Suprapubic skin (tissue), 4 donors: ENCODE data around the gene MTX1. TPM values are rescaled to one million over a fixed set of nuclear protein-coding genes. Genes with fewer than 3 reads are reported as not detected.

ENCODE experiments used
- DNase-seq, 2 donors: peaks; one replicate each; pipeline ENCODE4 v3.0.0-alpha.2; 2019; ENCODE audit warnings: low spot score in 2 of 2
- H3K27ac ChIP-seq: fragments of 200-600 bp; sonication (generic); one replicate; pipeline ENCODE4 v1.5.1; 2019
- H3K27me3 ChIP-seq: fragments of 200-600 bp; sonication (generic); one replicate; pipeline ENCODE4 v1.5.1; 2019
- H3K36me3 ChIP-seq: fragments of 200-600 bp; sonication (generic); one replicate; pipeline ENCODE4 v1.5.1; 2019
- H3K4me1 ChIP-seq: fragments of 200-600 bp; sonication (generic); one replicate; pipeline ENCODE4 v1.5.1; 2019
- H3K4me3 ChIP-seq: fragments of 200-600 bp; sonication (generic); one replicate; pipeline ENCODE4 v1.5.1; 2019; ENCODE audit warnings: mild to moderate bottlenecking
- H3K9me3 ChIP-seq: fragments of 200-600 bp; sonication (generic); one replicate; pipeline ENCODE4 v1.5.1; 2019
- EP300 ChIP-seq: sonication (generic); formaldehyde crosslinking; IDR thresholded peaks from one replicate; pipeline ENCODE4 v1.6.1; 2017; ENCODE audit warnings: antibody characterized with exemption
- POLR2A ChIP-seq, 2 donors: fragments of 450-650 bp; IDR thresholded peaks; one replicate each; pipeline ENCODE4 v1.6.1; 2017; ENCODE audit warnings: antibody characterized with exemption in 2 of 2, mild to moderate bottlenecking in 2 of 2, moderate library complexity in 2 of 2
- POLR2AphosphoS5 ChIP-seq, 3 donors: sonication (generic); formaldehyde crosslinking; IDR thresholded peaks; one replicate each; pipeline ENCODE4 v1.6.1; 2017; ENCODE audit warnings: antibody characterized with exemption in 3 of 3
- WGBS: methylation state at CpG from one replicate; pipeline ENCODE4 v1.1.5; 2018; 5-methylcytosine and 5-hydroxymethylcytosine counted together
- total RNA-seq, 4 donors: library from RNA; depleted of rRNA; stranded (reverse); fragments of >200 nt; gene quantifications; one replicate each; pipeline ENCODE4 v1.1.0, GENCODE V29; 2016
- TF ChIP-seq, protein P1 (sequence below), 2 donors: fragments of 200-600 bp in 1 of 2; fragments of 450-650 bp in 1 of 2; sonication (generic) in 1 of 2; IDR thresholded peaks; one replicate each; pipeline ENCODE4 v1.5.1; 2016 to 2019; ENCODE audit warnings: antibody characterized with exemption in 2 of 2, mild to moderate bottlenecking in 1 of 2, moderate library complexity in 1 of 2

MTX1 gene
- total RNA-seq, 4 donors from 2014 or later: 19.8 to 51.7 (median 36.9) TPM

- Histone ChIP-seq H3K36me3 (peaks cover 26% of the 10 kb centered on the region), H3K9me3 (no peaks in the 10 kb centered on the region), H3K4me1 (peaks cover 48% of the 10 kb centered on the region), H3K27ac (peak overlapping the region; percentile 96), H3K4me3 (peak overlapping the region; percentile 94), H3K27me3 (no peaks in the 10 kb centered on the region)
- TF ChIP-seq POLR2A (IDR thresholded peaks at IDR 0.05): no peak
- TF ChIP-seq, protein P1, sequence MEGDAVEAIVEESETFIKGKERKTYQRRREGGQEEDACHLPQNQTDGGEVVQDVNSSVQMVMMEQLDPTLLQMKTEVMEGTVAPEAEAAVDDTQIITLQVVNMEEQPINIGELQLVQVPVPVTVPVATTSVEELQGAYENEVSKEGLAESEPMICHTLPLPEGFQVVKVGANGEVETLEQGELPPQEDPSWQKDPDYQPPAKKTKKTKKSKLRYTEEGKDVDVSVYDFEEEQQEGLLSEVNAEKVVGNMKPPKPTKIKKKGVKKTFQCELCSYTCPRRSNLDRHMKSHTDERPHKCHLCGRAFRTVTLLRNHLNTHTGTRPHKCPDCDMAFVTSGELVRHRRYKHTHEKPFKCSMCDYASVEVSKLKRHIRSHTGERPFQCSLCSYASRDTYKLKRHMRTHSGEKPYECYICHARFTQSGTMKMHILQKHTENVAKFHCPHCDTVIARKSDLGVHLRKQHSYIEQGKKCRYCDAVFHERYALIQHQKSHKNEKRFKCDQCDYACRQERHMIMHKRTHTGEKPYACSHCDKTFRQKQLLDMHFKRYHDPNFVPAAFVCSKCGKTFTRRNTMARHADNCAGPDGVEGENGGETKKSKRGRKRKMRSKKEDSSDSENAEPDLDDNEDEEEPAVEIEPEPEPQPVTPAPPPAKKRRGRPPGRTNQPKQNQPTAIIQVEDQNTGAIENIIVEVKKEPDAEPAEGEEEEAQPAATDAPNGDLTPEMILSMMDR (IDR thresholded peaks at IDR 0.05): no peak
- no peak for TF ChIP-seq EP300
- TF ChIP-seq POLR2AphosphoS5 (IDR thresholded peaks at IDR 0.05): no peak
- peak in 1 of 2 donors; percentile 75 for DNase-seq
- 53% methylated on average over 18 of the region's 20 CpGs for WGBS
Observed at GRCh38 chr1:155256058-155256852, 47.8 kb downstream of the MTX1 start.

DNA sequence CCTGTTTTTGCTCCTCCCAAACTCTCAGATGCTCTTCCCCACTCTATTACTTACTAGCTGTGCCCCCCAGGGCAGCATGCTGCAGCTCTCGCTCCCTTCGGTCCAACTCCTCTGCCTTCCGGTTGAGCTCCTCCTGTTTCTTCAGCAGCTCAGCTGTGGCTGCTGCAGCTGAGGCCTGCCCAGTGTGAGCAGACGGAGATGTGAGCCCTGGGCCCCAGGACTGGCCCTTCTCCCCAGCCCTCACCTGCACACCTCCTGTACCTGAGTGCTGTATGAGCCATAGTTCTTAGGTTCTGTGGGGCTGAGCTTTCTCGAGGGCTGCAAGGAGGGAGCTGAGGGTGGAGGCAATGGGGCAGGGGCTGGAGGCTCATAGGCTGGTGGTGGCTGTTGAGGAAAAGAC, 51.8 kb downstream of the MTX1 start:
- no peaks in the 10 kb centered on the region for H3K9me3 ChIP-seq
- peaks cover 50% of the 10 kb centered on the region for H3K36me3 ChIP-seq
- no peak overlapping the region for H3K4me3 ChIP-seq
- H3K4me1 ChIP-seq: peaks cover 39% of the 10 kb centered on the region
- H3K27ac ChIP-seq: no peak overlapping the region
- WGBS: 93% methylated on average over 5 of the region's 5 CpGs
- no peaks in the 10 kb centered on the region for H3K27me3 ChIP-seq
- TF ChIP-seq, protein P1 (IDR thresholded peaks at IDR 0.05): no peak
- TF ChIP-seq POLR2AphosphoS5 (IDR thresholded peaks at IDR 0.05) (no peak), POLR2A (IDR thresholded peaks at IDR 0.05) (no peak), EP300 (no peak)
- DNase-seq: no peak

DNA sequence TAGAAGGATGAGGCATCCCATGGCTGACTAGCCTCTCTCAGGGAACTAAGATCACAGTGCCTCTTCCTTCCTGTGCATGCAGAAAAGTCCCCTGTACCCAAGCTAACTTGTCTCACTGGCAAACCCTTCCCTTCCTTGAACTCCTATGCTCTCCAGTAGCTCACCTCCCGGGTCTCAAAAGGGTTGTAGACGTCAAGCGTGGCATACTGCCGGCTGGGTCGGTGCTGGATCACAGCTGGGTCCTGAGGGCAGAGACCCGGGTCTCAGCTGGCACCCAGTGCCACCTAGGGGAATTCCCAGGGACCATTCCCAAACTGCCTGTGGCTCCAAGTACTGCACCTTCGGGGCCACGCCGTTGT, 53.0 kb downstream of the MTX1 start:
- H3K9me3 ChIP-seq: no peaks in the 10 kb centered on the region
- DNase-seq: no peak
- peak overlapping the region; percentile 87 for H3K27ac ChIP-seq
- TF ChIP-seq, protein P1 (IDR thresholded peaks at IDR 0.05): no peak
- TF ChIP-seq POLR2AphosphoS5 (IDR thresholded peaks at IDR 0.05) (no peak), EP300 (no peak), POLR2A (IDR thresholded peaks at IDR 0.05) (no peak)
- 0% methylated on average over 3 of the region's 9 CpGs for WGBS
- H3K4me3 ChIP-seq: peak overlapping the region; percentile 94
- peaks cover 29% of the 10 kb centered on the region for H3K4me1 ChIP-seq
- no peaks in the 10 kb centered on the region for H3K27me3 ChIP-seq
- peaks cover 62% of the 10 kb centered on the region for H3K36me3 ChIP-seq

DNA sequence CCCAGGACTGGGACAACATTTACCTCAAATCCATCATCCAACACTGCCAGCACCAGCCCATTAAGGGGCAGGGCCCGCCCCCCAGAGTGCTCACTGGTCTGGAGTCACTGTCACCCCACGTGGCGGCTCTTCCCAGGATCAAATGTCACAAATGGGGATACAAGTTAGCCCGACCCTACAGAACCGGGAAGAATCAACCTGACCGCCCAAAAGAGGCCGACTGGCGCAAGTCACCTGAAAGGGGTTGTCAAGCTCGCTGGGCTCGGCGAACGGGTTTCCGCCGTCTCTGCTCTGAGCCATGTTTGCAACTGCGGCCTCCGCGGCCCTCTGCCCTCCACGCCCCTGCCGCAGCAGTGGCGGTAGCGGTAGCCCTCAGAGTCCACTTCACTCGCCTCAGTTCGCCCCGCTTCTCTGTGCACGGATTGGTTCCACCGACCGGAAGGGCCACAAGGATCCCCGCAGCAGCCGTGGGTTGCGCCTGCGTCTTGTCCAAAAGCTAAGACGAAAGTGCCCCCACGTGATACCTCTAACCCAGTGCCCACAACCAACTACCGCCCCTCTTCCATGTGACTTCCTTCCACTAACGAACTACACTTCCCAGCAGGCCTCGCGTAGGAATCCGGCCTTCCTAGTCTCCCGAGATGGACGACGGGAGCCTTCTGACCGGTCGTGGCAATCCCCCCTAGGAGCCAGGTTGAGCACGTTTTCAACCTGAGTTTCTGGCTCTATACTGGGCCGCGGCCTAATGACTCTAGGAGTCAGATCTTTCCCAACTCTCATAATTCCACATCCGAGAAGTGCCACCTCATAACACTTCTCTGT, 53.6 kb downstream of the MTX1 start, which contains the start of gene SCAMP3:
TSS of gene SCAMP3 (minus strand) at position 509 of the 822 bp plus-strand sequence. CDS start at position 300, 209 bp downstream.
- H3K4me1 ChIP-seq: peaks cover 23% of the 10 kb centered on the region
- WGBS: 0% methylated on average over 37 of the region's 47 CpGs
- H3K9me3 ChIP-seq: no peaks in the 10 kb centered on the region
- TF ChIP-seq POLR2A (IDR thresholded peaks at IDR 0.05) (peak in 1 of 2 donors; percentile 70), POLR2AphosphoS5 (IDR thresholded peaks at IDR 0.05) (peak in 2 of 3 donors; percentile 61 to 79)
- TF ChIP-seq, protein P1 (IDR thresholded peaks at IDR 0.05): no peak
- peak within 1 kb of the TSS; percentile 87 for H3K27ac ChIP-seq
- peaks cover 67% of the 10 kb centered on the region for H3K36me3 ChIP-seq
- peak within 1 kb of the TSS; percentile 94 for H3K4me3 ChIP-seq
- peak; percentile 98 for DNase-seq
- H3K27me3 ChIP-seq: no peaks in the 10 kb centered on the region

DNA sequence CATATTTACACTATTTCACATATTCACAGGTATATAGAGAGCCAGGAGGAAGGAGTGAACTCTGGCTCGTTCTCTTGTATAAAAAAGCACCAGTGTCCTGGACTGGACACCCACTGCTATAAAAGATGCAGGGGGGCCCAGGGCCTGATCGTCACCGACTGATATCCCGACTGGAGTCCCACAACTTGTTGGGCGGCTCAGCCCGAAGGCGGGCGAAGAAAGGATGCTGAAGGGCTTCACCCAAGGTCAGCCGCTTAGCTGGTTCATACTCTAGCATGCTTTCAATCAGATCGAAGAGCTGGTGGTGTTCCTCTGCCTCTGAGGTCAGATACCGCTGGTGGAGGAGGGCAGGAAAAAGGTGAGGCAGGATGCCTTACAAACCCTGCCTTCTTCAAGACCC, 54.6 kb downstream of the MTX1 start:
- Histone ChIP-seq H3K27ac (no peak overlapping the region), H3K27me3 (no peaks in the 10 kb centered on the region), H3K4me1 (peaks cover 23% of the 10 kb centered on the region), H3K36me3 (peaks cover 71% of the 10 kb centered on the region), H3K9me3 (no peaks in the 10 kb centered on the region), H3K4me3 (no peak overlapping the region)
- WGBS: 86% methylated on average over 11 of the region's 11 CpGs
- no peak for DNase-seq
- no peak for TF ChIP-seq POLR2AphosphoS5 (IDR thresholded peaks at IDR 0.05)

Other genes starting within 250 kb of the MTX1 start
- 10 to 100 TPM; 34.2 to 46.7 (median 35.3) TPM for gene PYGO2, start 246.9 kb upstream of the MTX1 start, total RNA-seq
- 100 to 1,000 TPM in 1 of 4 donors, 10 to 100 TPM in 3; 54.5 to 102 (median 69.5) TPM for gene SHC1, start 237.9 kb upstream of the MTX1 start, total RNA-seq
- gene CKS1B, start 234.0 kb upstream of the MTX1 start, total RNA-seq: 10 to 100 TPM; 37.8 to 55.4 (median 49.7) TPM
- 10 to 100 TPM; 42.0 to 59.7 (median 52.3) TPM for gene FLAD1, start 225.4 kb upstream of the MTX1 start, total RNA-seq
- gene LENEP, start 215.1 kb upstream of the MTX1 start, total RNA-seq: 1 to 10 TPM in 1 of 4 donors, not detected in 3; 3.0 TPM
- 100 to 1,000 TPM; 238 to 243 (median 239) TPM for gene ZBTB7B, start 205.9 kb upstream of the MTX1 start, total RNA-seq
- gene DCST2, start 174.9 kb upstream of the MTX1 start, total RNA-seq: 10 to 100 TPM; 13.4 to 36.0 (median 14.5) TPM
- gene DCST1, start 174.9 kb upstream of the MTX1 start, total RNA-seq: 1 to 10 TPM in 3 of 4 donors, under 1 TPM in 1; 0.55 to 8.2 (median 2.8) TPM
- 100 to 1,000 TPM; 304 to 327 (median 321) TPM for gene ADAM15, start 157.4 kb upstream of the MTX1 start, total RNA-seq
- gene EFNA4, start 145.0 kb upstream of the MTX1 start, total RNA-seq: 10 to 100 TPM; 22.4 to 44.2 (median 28.7) TPM
- 100 to 1,000 TPM in 1 of 4 donors, 10 to 100 TPM in 3; 28.8 to 104 (median 77.6) TPM for gene EFNA3, start 129.9 kb upstream of the MTX1 start, total RNA-seq
- 100 to 1,000 TPM in 3 of 4 donors, 10 to 100 TPM in 1; 88.9 to 198 (median 120) TPM for gene EFNA1, start 80.8 kb upstream of the MTX1 start, total RNA-seq
- gene SLC50A1, start 72.8 kb upstream of the MTX1 start, total RNA-seq: 10 to 100 TPM; 27.9 to 56.1 (median 32.6) TPM
- 10 to 100 TPM; 23.7 to 43.7 (median 30.2) TPM for gene DPM3, start 68.2 kb upstream of the MTX1 start, total RNA-seq
- 100 to 1,000 TPM in 2 of 4 donors, 10 to 100 TPM in 2; 77.1 to 180 (median 113) TPM for gene KRTCAP2, start 35.4 kb upstream of the MTX1 start, total RNA-seq
- gene TRIM46, start 34.8 kb upstream of the MTX1 start, total RNA-seq: under 1 TPM in 2 of 4 donors, not detected in 2; 0.34 to 0.80 TPM
- gene THBS3, start 798 bp upstream of the MTX1 start, total RNA-seq: 10 to 100 TPM; 21.4 to 90.8 (median 26.7) TPM
- 10 to 100 TPM; 23.6 to 32.1 (median 25.7) TPM for gene ENTREP3, start 46.8 kb downstream of the MTX1 start, total RNA-seq
- gene SCAMP3, start 53.7 kb downstream of the MTX1 start, total RNA-seq: 10 to 100 TPM; 45.1 to 73.3 (median 67.6) TPM
- gene CLK2, start 64.8 kb downstream of the MTX1 start, total RNA-seq: 10 to 100 TPM; 27.6 to 72.3 (median 36.2) TPM
- 10 to 100 TPM in 3 of 4 donors, 1 to 10 TPM in 1; 6.6 to 12.8 (median 10.4) TPM for gene HCN3, start 68.8 kb downstream of the MTX1 start, total RNA-seq
- gene PKLR, start 92.7 kb downstream of the MTX1 start, total RNA-seq: 1 to 10 TPM in 3 of 4 donors, under 1 TPM in 1; 0.24 to 2.5 (median 2.1) TPM
- gene FDPS, start 100.2 kb downstream of the MTX1 start, total RNA-seq: 100 to 1,000 TPM; 110 to 194 (median 147) TPM
- 10 to 100 TPM; 34.2 to 51.5 (median 42.8) TPM for gene RUSC1, start 112.2 kb downstream of the MTX1 start, total RNA-seq